BJ (cell line): Measurements from ENCODE around the gene PLPPR1. TPM values are rescaled to one million over a fixed set of nuclear protein-coding genes. Genes with fewer than 3 reads are reported as not detected.

ENCODE experiments used
- CTCF ChIA-PET: fragments of 350-600 bp; formaldehyde crosslinking; extraction: SDS; loops from one replicate; lab custom pipeline; 2021; ENCODE audit warnings: antibody characterized with exemption, inconsistent platforms; lab: Yijun Ruan, JAX
- POLR2A ChIA-PET: fragments of 300-600 bp; sonication (Branson Sonifier 250); formaldehyde crosslinking; extraction: SDS; loops from one replicate; lab custom pipeline; 2021; ENCODE audit warnings: antibody characterized with exemption; lab: Charles Lee
- DNase-seq: peaks from one replicate; pipeline ENCODE4 v3.0.0-alpha.2; 2011; ENCODE audit warnings: low read depth
- H3K27me3 ChIP-seq: 2 replicates; pipeline ENCODE4 v1.6.0; 2011; ENCODE audit warnings: low read length; ENCODE audit not compliant: control insufficient read depth, insufficient read depth
- H3K36me3 ChIP-seq: 2 replicates; pipeline ENCODE4 v1.5.1; 2011; ENCODE audit warnings: low read length; ENCODE audit not compliant: control insufficient read depth, insufficient read depth
- H3K4me3 ChIP-seq: 2 replicates; pipeline ENCODE4 v1.5.1; 2011; ENCODE audit warnings: low read depth, mild to moderate bottlenecking, control low read depth, low read length
- polyA plus RNA-seq: library from polyadenylated mRNA; depleted of rRNA; stranded (reverse); fragments of >200 nt; gene quantifications from 2 replicates; pipeline ENCODE4 v1.2.3, GENCODE V29; 2011
- TF ChIP-seq, protein P1 (sequence below): IDR thresholded peaks from 2 replicates; pipeline ENCODE4 v1.5.1; 2011; ENCODE audit warnings: low read depth, mild to moderate bottlenecking, control low read depth, inconsistent platforms, low read length, moderate library complexity; ENCODE audit not compliant: insufficient read depth

Gene PLPPR1
- polyA plus RNA-seq, 1 experiment, result not detected

DNA sequence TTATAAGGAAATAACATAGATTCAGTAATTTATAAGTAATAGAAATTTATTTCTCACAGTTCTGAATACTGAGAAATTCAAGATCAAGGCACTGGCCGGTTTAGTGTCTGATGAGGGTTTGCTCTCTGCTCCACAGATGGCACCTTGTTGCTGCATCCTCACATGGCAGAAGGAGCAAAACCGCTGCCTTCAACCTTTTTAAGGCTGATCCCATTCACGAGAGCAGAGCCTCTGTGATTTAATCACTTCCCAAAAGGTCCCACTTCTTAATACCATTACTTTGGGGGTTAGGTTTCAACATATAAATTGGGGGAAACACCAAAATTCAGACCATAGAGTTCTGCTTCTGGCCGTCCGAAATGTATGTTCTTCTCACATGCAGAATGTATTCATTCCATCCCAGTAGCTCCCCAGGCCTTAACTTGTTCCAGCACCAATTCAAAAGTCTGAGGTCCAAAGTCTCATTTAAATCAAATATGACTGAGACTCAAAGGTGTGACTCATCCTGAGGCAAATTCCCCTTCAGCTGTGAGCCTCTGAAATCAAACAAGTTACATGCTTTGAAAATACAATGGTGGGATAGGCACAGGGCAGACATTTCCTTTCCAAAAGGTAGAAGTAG lies 325.7 kb downstream of the PLPPR1 start:
- H3K27me3 ChIP-seq, result no peaks in the 10 kb centered on the region
- TF ChIP-seq, protein P1, sequence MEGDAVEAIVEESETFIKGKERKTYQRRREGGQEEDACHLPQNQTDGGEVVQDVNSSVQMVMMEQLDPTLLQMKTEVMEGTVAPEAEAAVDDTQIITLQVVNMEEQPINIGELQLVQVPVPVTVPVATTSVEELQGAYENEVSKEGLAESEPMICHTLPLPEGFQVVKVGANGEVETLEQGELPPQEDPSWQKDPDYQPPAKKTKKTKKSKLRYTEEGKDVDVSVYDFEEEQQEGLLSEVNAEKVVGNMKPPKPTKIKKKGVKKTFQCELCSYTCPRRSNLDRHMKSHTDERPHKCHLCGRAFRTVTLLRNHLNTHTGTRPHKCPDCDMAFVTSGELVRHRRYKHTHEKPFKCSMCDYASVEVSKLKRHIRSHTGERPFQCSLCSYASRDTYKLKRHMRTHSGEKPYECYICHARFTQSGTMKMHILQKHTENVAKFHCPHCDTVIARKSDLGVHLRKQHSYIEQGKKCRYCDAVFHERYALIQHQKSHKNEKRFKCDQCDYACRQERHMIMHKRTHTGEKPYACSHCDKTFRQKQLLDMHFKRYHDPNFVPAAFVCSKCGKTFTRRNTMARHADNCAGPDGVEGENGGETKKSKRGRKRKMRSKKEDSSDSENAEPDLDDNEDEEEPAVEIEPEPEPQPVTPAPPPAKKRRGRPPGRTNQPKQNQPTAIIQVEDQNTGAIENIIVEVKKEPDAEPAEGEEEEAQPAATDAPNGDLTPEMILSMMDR, result no peak
- no peaks in the 10 kb centered on the region for H3K36me3 ChIP-seq
- H3K4me3 ChIP-seq, result no peak overlapping the region
- DNase-seq, result no peak
- ChIA-PET CTCF (interaction anchor here (0.7 kb wide), 1 partner anchor 9 kb away, joined by 3 read pairs; no protein-coding TSS in a partner anchor), POLR2A (no interaction called here)

DNA sequence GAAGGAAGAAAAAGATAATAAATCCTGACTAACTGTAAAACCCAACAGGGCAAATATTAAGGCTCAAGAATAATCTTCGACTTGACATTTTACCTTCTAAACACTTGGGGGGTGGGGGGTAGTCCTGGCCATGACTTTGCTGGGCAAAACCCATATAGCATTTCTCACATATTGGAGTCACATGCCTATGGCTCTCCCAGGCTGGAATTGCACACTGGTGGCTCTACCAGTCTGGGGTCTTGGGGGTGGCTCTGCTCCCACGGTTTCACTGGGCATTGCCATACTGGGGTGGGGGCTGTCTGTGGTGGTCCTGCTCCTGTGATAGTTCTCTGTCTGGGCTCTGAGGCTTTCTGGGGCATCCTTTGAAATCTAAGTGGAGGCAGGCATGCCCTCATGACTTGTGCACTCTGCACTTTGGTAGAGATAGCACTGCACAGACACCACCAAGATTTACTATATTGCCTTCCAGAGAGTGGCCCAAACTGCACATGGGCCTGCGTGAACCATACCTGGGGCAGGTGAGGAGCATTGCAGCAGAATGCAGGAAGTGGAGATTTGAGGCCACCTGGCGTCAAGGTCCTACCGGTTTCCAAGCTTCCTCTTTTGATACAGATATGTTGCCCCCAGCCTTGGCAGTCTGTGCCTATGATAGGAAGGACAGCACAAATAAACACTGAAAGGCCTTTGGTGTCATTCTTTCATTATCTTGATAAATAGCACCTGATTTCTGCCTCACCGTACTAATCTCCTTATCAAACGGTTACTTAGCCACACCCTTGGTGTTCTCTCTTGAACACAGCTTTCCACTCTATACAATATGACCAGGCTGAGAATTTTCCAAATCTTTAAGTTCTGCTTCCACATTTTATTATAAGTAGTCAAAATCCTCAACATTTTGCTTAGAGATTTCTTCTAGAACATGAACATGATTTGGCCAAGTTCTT lies 326.5 kb downstream of the PLPPR1 start:
- TF ChIP-seq, protein P1, result no peak
- H3K4me3 ChIP-seq, result no peak overlapping the region
- H3K36me3 ChIP-seq, result no peaks in the 10 kb centered on the region
- no peaks in the 10 kb centered on the region for H3K27me3 ChIP-seq
- CTCF ChIA-PET, result no interaction called here
- no peak for DNase-seq
- POLR2A ChIA-PET, result no interaction called here

DNA sequence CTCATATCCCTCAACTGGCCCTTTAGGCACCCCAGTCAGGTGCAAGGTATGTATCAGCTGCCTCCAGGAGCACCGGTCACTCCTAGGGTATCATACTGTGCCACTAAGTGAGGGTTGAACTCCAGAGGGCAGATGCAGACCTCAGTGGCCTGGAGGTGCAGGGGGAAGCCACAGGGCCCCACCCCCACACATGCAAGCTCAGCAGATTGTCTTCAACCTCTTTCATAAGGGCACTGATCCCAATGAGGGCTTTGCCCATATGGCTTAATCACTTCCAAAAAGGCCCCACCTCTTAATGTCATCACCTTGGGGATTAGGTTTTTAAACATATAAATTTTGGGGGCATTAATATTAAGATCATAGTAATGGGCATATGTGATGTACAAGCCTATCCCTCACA lies 328.1 kb downstream of the PLPPR1 start:
- POLR2A ChIA-PET, result no interaction called here
- DNase-seq, result no peak
- CTCF ChIA-PET, result no interaction called here
- no peaks in the 10 kb centered on the region for H3K36me3 ChIP-seq
- H3K4me3 ChIP-seq, result no peak overlapping the region
- TF ChIP-seq, protein P1, result no peak
- H3K27me3 ChIP-seq, result no peaks in the 10 kb centered on the region

DNA sequence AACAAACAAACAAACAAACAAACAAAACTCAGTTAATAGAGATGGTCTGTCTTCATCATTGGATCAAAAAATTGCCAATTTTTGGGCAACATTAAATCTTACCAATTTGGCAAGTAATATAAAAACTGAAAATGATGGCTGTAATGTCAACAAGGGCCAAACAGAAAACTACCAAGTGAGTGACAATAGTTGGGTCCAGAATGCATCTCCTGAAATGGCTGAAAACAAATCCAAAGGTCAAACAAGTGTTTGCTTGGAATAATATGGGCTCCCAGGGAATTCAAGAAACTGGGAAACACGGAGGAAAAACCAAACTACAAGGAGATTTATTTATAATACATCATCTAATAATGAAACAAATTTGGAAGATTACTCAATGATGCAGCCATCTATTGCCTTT lies 331.2 kb downstream of the PLPPR1 start:
- Histone ChIP-seq H3K27me3 (no peaks in the 10 kb centered on the region), H3K36me3 (no peaks in the 10 kb centered on the region), H3K4me3 (no peak overlapping the region)
- TF ChIP-seq, protein P1, result no peak
- CTCF ChIA-PET, result no interaction called here
- DNase-seq, result no peak
- POLR2A ChIA-PET, result no interaction called here

DNA sequence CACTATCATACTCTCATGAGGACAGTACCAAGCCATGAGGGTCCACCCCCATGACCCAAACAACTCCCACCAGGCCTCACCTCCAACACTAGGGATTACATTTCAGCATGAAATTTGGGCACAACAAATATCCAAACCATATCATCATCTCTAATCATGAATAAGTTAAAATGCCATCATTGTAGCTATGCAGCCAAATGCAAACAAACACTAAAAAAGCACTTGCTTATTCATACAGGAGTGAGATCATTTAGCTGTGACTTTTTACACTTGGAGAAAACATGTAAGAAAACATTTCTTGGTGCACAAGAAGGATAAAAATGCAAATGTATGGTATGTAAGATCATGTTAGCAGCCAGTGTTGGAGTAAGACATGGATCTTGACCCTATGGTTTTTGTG lies 332.1 kb downstream of the PLPPR1 start:
- DNase-seq, result no peak
- Histone ChIP-seq H3K36me3 (no peaks in the 10 kb centered on the region), H3K4me3 (no peak overlapping the region), H3K27me3 (no peaks in the 10 kb centered on the region)
- POLR2A ChIA-PET, result no interaction called here
- TF ChIP-seq, protein P1, result no peak
- CTCF ChIA-PET, result no interaction called here
